Body of pancreas (tissue), 4 donors: Measurements from ENCODE around the gene SHBG.

Experiments used
- POLR2A ChIP-seq, 3 donors: fragments of 450-650 bp; IDR thresholded peaks; one replicate each; pipeline ENCODE4 v1.6.1; 2016; ENCODE audit warnings: antibody characterized with exemption in 3 of 3, mild to moderate bottlenecking in 2 of 3
- TF ChIP-seq, protein P1 (sequence below), 7 experiments: fragments of 450-650 bp in 4 of 7; fragments of 200-600 bp in 3 of 7; sonication (generic) in 3 of 7; IDR thresholded peaks; one replicate each; pipeline ENCODE4 v1.5.1; 2016 to 2019; ENCODE audit warnings: antibody characterized with exemption in 7 of 7

DNA sequence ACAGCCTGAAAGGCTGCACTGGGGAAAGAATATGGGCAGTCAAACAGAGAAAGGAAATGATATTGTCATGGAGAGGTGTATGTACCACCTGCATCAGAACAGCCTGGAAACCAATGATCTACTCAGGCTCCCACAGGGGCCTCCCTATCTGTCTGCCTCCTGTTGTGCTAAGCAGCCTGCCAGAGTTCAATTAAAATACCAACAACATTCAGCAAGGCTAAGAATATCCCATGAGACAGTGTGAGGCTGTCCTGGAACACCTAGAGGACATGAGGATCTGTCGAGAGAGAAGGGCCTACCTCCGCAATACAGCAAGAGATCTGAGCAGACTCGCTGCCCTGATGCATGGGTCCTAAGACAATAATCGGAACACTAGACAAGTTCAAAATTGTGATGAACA is 23.7 kb upstream of the SHBG start:
- TF ChIP-seq POLR2A (IDR thresholded peaks at IDR 0.05): no peak
- TF ChIP-seq, protein P1, sequence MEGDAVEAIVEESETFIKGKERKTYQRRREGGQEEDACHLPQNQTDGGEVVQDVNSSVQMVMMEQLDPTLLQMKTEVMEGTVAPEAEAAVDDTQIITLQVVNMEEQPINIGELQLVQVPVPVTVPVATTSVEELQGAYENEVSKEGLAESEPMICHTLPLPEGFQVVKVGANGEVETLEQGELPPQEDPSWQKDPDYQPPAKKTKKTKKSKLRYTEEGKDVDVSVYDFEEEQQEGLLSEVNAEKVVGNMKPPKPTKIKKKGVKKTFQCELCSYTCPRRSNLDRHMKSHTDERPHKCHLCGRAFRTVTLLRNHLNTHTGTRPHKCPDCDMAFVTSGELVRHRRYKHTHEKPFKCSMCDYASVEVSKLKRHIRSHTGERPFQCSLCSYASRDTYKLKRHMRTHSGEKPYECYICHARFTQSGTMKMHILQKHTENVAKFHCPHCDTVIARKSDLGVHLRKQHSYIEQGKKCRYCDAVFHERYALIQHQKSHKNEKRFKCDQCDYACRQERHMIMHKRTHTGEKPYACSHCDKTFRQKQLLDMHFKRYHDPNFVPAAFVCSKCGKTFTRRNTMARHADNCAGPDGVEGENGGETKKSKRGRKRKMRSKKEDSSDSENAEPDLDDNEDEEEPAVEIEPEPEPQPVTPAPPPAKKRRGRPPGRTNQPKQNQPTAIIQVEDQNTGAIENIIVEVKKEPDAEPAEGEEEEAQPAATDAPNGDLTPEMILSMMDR (IDR thresholded peaks at IDR 0.05): no peak
